GM18502 (cell line): Measurements from ENCODE around the gene IFNA21.
"Not testable (repeated sequence)": the region's sequence is repeated elsewhere in the genome, so short reads cannot be mapped to it uniquely, and the experiment has no call there.

Source experiments
- ATAC-seq: cut with Tn5 transposase; IDR thresholded peaks from one replicate; pipeline ENCODE4 v1.9.1; 2021; ENCODE audit warnings: mild to moderate bottlenecking; ENCODE audit not compliant: unreplicated experiment, poor library complexity

Gene IFNA21

DNA sequence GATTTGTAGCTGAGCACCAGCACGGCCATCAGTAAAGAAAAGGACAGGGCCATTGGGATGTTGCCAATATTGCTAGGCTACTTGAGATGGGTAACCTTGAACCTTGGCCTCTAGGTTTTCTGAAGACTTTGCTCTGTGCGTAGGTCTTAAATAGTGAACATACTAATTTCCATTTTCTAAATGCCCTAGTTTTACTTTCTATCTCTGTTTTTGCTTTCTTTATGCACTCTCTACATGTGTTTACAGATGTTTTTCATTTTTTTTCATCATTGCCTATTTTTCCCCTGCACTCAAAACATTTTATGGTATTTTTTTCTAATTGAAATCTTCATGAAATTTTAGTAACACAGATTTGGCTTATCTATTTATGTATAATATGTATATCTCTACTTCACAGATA, at the start of gene IFNA21:
TSS of gene IFNA21 (minus strand) at position 101 of the 400 bp plus-strand sequence. CDS start at position 53, 48 bp downstream.
- ATAC-seq = not testable (repeated sequence)

DNA sequence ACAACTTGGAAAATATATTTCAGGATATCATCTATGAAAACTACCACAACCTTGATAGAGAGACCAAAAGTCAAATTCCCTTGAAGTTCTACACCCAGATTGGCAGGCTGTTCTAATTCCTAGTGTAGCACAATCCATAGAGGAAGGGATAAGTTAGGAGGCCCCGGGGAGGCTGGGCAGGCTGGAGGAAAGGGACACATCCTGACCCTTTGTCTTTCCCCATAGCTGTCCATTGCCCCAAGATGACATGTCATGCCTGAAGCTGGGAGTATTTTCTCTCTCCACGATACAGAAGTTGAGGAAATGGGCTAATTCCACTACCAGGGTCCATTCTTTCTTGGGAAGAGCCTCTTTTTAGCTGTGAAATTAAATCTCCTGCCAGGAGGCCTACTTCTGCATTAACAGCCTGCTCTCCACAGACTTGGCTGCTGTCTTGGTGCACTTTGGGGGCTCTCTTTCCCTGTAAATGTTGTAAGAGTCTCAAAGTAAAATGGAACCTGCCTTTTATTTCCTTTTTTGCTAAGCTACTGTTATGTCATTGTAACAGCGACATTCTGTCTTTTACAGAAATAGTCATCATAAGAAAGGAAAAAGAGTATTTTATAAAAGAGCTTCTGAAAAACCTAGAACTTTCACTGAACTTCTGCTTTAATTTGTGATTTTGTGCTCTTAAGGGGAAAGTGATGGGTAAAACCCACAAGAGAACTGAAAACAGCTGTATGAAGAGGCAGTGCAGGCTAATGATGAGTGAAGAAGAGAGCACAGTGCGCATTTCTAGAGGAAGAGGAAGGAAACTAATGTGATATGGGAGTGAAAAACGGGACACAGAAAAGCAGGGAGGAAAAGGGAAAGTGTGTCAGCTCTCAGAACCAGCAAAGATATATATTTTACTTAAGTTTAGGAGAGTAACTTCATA, 47.2 kb upstream of the IFNA21 start:
- ATAC-seq = peak; percentile 82

DNA sequence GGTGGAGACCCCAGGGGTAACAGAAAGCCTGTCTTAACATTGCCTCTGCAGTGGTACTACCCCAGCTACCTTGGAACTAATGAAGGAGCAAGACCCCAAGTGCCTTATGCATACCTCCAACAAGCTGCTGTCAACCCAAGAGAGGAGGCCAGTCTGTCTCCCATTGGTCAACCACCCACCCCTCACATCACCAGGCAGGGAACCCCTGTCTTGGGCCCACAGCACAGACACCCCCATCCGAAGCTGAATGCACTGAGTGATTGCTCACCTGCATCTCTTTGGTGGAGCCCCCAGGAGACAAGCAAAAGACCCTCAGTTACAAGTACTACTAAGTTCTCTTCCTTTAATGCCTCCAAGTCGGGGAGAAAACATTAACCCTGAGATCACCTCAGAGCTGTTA, 45.7 kb upstream of the IFNA21 start:
- not testable (repeated sequence) for ATAC-seq

DNA sequence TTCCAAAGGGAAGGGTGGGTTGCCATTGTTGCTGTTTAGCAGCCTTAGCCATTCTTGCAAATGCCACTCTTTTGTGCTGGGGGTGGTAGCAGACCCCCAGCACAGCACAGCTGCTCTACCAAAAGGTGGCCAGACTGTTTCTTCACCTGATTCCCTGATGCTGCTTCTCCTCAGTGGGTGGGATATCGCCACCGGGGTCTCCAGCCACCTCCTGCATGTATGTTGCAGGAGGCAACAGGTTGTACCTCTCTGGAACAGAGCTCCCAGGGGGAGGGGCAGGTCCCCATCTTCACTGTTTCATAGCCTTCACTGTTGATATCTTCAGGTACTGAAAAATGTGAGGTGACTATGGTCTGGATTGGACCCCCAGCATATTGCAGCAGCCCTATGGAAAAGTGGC, 44.3 kb upstream of the IFNA21 start:
- not testable (repeated sequence) for ATAC-seq

DNA sequence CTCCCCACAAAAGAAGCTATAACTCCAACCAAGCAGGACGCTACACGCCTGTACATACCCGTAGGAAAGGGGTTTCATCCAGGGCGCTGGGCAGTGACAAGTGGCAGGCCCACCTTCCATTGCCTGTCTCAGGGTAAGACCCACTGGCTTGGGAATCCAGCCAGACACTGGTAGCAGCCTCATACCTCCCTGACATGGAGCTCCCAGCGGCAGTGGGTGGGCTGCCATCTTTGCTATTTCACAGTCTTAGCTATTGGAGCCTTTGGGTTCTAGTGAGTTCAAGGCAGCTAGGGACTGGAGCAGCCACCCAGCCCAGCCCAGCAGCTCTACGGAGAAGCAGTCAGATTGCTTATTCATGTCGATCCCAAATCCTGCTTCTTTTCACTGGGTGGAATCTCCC, 43.9 kb upstream of the IFNA21 start:
- no peak for ATAC-seq

DNA sequence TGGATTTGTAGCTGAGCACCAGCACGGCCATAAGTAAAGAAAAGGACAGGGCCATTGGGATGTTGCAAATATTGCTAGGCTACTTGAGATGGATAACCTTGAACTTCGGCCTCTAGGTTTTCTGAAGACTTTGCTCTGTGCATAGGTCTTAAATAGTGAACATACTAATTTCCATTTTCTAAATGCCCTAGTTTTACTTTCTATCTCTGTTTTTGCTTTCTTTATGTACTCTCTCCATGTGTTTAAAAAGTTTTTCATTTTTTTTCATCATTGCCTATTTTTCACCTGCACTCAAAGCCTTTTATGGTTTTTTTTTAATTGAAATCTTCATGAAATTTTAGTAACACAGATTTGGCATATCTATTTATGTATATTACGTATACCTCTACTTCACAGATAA, 40.6 kb upstream of the IFNA21 start, which contains the start of gene IFNA10:
TSS of gene IFNA10 (minus strand) at position 101 of the 400 bp plus-strand sequence. CDS start at position 55, 46 bp downstream.
- ATAC-seq = not testable (repeated sequence)

DNA sequence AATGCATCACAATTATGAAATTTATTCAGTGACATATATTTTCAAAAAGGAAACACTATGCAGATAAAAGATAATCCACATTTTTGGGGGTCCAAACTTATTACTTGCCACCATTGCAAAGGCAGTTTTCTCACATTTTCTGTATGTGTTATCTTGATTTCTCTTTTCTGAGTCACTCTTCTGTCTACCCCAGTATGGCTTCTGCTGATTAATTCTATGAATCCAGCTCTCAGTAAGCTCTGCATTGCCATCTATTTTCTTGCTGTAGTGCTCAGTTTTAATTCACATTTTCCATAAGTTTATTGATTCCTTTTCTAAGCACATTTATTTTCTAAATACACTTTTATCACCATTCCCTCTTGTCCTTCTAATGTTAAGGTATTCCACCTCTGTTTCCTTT, 38.7 kb upstream of the IFNA21 start:
- no peak for ATAC-seq

DNA sequence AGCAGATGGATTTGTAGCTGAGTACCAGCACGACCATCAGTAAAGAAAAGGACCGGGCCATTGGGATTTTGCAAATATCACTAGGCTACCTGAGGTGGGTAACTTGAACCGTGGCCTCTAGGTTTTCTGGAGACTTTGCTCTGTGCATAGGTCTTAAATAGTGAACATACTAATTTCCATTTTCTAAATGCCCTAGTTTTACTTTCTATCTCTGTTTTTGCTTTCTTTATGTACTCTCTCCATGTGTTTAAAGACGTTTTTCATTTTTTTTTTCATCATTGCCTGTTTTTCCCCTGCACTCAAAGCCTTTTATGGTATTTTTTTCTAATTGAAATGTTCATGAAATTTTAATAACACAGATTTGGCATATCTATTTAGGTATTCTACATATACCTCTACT, 35.6 kb upstream of the IFNA21 start, which contains the start of gene IFNA7:
TSS of gene IFNA7 (minus strand) at position 101 of the 400 bp plus-strand sequence. CDS start at position 61, 40 bp downstream.
- not testable (repeated sequence) for ATAC-seq

DNA sequence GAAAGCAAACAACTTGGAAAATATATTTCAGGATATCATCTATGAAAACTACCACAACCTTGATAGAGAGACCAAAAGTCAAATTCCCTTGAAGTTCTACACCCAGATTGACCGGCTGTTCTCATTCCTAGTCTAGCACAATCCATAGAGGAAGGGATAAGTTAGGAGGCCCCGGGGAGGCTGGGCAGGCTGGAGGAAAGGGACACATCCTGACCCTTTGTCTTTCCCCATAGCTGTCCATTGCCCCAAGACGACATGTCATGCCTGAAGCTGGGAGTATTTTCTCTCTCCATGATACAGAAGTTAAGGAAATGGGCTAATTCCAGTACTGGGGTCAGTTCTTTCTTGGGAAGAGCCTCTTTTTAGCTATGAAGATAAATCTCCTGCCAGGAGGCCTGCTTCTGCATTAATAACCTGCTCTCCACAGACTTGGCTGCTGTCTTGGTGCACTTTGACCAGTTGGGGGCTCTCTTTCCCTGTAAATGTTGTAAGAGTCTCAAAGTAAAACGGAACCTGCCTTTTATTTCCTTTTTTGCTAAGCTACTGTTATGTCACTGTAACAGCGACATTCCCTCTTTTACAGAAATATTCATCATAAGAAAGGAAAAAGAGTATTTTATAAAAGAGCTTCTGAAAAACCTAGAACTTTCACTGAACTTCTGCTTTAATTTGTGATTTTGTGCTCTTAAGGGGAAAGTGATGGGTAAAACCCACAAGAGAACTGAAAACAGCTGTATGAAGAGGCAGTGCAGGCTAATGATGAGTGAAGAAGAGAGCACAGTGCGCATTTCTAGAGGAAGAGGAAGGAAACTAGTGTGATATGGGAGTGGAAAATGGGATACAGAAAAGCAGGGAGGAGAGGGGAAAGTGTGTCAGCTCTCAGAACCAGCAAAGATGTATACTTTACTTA, 28.7 kb upstream of the IFNA21 start:
- ATAC-seq = peak; percentile 94

DNA sequence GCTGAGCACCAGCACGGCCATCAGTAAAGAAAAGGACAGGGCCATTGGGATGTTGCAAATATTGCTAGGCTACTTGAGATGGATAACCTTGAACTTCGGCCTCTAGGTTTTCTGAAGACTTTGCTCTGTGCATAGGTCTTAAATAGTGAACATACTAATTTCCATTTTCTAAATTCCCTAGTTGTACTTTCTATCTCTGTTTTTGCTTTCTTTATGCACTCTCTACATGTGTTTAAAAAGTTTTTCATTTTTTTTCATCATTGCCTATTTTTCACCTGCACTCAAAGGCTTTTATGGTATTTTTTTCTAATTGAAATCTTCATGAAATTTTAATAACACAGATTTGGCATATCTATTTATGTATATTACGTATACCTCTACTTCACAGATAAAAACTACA, 21.0 kb upstream of the IFNA21 start, which contains the start of gene IFNA4:
TSS of gene IFNA4 (minus strand) at position 101 of the 400 bp plus-strand sequence. CDS start at position 45, 56 bp downstream.
- not testable (repeated sequence) for ATAC-seq

DNA sequence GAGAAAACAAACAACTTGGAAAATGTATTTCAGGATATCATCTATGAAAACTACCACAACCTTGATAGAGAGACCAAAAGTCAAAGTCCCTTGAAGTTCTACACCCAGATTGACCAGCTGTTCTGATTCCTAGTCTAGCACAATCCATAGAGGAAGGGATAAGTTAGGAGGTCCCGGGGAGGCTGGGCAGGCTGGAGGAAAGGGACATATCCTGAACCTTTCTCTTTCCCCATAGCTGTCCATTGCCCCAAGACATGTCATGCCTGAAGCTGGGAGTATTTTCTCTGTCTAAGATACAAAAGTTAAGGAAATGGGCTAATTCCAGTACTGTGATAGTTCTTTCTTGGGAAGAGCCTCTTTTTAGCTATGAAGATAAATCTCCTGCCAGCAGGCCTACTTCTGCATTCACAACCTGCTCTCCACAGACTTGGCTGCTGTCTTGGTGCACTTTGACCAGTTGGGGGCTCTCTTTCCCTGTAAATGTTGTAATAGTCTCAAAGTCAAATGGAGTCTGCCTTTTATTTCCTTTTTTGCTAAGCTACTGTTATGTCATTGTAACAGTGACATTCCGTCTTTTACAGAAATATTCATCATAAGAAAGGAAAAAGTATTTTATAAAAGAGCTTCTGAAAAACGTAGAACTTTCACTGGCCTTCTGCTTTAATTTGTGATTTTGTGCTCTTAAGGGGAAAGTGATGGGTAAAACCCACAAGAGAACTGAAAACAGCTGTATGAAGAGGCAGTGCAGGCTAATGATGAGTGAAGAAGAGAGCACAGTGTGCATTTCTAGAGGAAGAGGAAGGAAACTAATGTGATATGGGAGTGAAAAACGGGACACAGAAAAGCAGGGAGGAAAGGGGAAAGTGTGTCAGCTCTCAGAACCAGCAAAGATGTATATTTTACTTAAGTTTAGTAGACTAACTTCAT, 16.6 kb upstream of the IFNA21 start:
- ATAC-seq = peak; percentile 96

DNA sequence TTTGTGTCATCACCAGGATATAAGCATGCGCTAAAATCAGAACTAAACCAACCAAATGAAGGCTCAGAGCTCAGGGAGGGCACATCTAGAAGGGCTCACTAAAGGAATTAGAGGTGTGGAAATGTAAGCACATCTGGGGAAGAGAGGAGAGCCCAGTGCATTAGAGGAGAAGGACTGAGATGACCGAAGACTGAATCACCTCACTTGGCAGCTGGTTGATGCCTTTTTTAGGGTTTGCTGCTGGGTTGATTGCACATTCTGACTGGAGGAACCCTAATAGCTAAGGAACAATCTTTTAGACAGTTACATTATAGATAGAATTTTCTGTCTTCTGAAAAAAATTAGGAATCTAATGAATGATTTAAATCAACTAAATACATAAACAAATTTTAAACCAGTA, 8.2 kb upstream of the IFNA21 start:
- ATAC-seq = no peak

DNA sequence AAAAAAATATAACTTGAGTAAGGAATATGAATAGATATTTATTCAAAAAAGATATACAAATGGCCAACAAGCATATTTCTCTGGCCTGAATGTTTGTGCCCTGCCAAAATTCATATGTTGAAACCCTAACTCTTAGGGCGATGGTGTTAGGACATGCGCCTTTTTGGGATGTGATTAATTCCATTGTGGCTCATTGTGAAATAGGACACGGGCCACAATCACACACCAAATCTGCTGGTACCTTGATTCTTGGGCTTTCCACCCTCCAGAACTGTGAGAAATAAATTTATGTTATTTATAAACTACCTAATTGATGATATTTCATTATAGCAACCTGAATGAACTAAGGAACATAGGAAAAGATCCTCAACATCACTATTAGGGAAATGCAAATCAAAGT, 5.7 kb upstream of the IFNA21 start:
- no peak for ATAC-seq

DNA sequence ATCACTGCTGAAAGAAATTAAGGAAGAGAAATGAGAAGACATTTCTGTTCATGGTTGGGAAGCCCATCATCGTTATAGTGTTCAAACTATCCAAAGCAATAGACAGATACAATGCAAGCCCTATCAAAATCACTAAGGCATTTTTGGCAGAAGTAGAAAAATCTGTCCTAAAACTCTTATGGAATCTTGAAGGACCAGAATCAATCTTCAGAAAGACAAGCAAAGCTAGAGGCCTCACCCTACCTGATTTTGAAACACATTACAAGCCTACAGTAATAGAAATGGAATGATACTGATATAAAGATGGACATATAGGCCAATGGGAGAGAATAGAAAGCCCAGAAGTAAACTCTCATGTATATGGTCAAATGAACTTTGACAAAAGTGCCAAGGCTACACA, 4.9 kb upstream of the IFNA21 start:
- ATAC-seq = no peak

DNA sequence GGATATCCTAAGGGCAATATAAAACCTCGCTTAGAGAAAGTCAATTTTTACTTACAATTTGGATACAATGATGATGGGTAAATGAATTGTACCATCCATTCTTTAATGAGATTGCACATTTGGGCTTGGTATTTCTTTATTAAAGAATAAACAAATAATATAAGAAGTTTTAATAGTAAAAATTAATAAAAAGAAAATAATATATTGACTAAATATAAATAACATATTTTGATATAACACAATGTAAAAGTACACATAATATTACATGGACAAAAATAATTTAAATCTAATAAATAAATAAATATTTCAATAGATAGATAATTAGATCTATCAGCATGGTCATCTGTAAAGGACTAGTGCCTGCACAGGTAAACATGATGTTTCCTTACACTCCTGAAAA, 944 bp downstream of the IFNA21 start:
- ATAC-seq = no peak

DNA sequence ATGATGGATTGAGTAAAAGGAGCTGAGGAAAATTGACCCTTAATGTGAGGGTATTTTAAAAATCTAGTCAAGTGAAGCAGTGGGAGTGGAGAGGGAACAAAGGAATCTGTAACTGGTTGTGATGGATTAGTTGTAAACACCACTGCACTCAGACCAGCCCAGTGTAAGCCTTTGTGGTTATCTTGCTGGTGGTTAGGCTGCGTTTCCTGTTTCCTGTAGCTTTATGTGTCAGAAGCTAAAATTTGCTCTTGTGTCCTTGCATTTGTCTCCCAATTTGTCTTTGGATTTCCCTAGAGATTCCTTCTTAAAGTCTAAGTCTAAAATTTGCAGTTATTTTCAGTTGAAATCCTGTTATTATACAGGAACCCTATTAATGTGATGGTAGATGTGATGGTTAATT, 6.3 kb downstream of the IFNA21 start:
- peak; percentile 97 for ATAC-seq

DNA sequence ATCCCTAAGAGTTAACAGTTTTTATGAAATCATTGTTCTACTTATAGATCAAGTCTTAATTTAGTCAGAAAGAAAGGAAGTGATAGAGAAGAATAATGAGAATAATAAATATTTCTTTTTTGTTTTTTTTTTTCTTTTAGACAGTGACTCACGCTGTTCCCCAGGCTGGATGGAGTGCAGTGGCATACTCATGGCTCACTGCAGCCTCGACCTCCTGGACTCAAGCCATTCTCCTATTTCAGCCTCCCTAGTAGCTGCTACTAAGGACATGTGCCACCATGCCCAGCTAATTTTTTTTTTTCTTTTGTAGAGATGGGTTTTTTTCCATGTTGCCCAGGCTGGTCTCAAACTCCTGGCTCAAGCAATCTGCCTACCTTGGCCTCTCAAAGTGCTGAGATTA, 11.0 kb downstream of the IFNA21 start:
- ATAC-seq = no peak

DNA sequence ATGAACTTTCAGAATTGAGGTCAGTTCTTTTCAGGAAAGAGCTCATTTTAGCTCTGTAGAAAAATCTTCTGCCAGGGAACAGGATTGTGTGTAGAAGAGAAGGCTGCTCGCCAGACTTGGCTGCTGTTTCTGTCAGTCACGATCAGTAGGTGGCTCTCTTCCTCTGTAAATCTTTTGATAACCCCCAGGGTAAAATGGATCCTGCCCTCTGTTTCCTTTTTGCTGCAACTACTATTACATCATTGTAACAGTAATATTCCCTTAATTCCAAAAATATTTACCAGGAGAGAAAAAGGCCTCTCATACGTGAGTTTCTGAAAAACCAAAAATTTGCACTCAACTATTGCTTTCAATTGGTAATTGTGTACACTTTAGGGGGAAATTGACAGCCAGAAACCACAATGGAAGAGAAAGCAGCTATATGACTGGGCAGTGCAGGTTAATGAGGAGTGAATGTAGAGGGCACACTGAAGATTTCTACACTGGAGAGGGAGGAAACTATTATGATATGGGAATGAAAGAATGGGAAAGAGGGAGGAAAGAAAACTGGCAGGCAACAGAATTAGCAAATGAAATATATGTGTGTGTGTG, 12.3 kb downstream of the IFNA21 start:
- peak; percentile 89 for ATAC-seq

DNA sequence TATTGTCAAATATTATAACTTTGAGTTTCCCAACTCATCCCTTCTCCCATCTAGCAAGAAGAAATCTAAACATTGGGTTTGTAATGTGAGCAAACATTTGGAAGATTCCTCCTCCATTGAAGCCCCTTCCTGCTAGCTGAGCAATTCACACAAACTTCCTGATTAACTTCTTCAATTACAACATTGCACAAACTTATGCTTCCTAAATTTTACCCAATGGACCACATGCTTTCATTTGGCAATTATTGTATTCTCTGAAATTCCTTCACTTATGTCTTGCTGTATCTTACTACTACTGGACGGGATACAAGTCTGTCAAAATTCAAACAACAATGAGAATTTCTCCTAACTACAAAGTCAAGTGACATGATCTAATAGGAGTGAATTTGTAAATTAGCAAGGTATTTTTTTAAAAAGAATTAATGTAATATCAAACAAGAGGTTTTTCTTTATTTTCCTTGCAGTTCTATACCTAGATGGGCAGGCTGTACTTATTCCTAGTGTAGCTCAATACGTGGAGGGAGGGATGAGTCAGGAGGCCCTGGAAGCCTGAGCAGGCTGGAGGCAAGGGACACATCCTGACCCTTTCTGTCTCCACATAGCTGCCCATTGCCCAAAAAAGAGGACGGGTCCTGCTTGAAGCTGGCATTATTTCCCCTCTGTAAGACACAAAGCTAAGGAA, 13.0 kb downstream of the IFNA21 start:
- ATAC-seq = peak; percentile 37
